ENCODE data around the gene DUSP3.

- no peak for TF ChIP-seq PCBP1 (IDR thresholded peaks at IDR 0.05; ENCODE audit: borderline replicate concordance, low read depth, low read length)
- no peak for TF ChIP-seq GABPA (IDR thresholded peaks at IDR 0.05; ENCODE audit: low read depth, low read length)
- no peak for TF ChIP-seq GABPA (CRISPR knock-in tag; IDR thresholded peaks at IDR 0.05; ENCODE audit: low read depth)
- no peak for TF ChIP-seq CTCF (CRISPR knock-in tag; IDR thresholded peaks at IDR 0.05)
- TF ChIP-seq RELA (CRISPR knock-in tag; IDR thresholded peaks at IDR 0.05) = no peak
- no peak for TF ChIP-seq GATAD2A (CRISPR knock-in tag; IDR thresholded peaks at IDR 0.05)
- TF ChIP-seq, protein P1, sequence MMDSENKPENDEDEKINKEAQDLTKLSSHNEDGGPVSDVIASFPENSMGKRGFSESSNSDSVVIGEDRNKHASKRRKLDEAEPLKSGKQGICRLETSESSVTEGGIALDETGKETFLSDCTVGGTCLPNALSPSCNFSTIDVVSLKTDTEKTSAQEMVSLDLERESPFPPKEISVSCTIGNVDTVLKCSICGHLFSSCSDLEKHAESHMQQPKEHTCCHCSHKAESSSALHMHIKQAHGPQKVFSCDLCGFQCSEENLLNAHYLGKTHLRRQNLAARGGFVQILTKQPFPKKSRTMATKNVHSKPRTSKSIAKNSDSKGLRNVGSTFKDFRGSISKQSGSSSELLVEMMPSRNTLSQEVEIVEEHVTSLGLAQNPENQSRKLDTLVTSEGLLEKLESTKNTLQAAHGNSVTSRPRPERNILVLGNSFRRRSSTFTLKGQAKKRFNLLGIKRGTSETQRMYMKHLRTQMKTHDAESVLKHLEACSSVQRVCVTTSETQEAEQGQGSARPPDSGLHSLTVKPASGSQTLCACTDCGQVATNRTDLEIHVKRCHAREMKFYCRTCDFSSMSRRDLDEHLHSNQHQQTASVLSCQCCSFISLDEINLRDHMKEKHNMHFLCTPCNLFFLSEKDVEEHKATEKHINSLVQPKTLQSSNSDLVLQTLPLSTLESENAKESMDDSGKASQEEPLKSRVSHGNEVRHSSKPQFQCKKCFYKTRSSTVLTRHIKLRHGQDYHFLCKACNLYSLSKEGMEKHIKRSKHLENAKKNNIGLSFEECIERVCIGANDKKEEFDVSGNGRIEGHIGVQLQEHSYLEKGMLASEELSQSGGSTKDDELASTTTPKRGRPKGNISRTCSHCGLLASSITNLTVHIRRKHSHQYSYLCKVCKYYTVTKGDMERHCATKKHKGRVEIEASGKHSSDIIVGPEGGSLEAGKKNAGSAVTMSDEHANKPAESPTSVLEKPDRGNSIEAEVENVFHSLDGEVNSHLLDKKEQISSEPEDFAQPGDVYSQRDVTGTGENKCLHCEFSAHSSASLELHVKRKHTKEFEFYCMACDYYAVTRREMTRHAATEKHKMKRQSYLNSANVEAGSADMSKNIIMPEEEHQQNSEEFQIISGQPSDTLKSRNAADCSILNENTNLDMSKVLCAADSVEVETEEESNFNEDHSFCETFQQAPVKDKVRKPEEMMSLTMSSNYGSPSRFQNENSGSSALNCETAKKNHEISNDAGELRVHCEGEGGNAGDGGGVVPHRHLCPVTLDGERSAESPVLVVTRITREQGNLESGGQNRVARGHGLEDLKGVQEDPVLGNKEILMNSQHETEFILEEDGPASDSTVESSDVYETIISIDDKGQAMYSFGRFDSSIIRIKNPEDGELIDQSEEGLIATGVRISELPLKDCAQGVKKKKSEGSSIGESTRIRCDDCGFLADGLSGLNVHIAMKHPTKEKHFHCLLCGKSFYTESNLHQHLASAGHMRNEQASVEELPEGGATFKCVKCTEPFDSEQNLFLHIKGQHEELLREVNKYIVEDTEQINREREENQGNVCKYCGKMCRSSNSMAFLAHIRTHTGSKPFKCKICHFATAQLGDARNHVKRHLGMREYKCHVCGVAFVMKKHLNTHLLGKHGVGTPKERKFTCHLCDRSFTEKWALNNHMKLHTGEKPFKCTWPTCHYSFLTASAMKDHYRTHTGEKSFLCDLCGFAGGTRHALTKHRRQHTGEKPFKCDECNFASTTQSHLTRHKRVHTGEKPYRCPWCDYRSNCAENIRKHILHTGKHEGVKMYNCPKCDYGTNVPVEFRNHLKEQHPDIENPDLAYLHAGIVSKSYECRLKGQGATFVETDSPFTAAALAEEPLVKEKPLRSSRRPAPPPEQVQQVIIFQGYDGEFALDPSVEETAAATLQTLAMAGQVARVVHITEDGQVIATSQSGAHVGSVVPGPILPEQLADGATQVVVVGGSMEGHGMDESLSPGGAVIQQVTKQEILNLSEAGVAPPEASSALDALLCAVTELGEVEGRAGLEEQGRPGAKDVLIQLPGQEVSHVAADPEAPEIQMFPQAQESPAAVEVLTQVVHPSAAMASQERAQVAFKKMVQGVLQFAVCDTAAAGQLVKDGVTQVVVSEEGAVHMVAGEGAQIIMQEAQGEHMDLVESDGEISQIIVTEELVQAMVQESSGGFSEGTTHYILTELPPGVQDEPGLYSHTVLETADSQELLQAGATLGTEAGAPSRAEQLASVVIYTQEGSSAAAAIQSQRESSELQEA (CRISPR knock-in tag; IDR thresholded peaks at IDR 0.05; ENCODE audit: not compliant biosample characterization) = no peak
- no peak for TF ChIP-seq ZMYM4 (CRISPR knock-in tag; IDR thresholded peaks at IDR 0.05)
- no peak for TF ChIP-seq NR2F6 (IDR thresholded peaks at IDR 0.05)
- TF ChIP-seq NR2F6 (CRISPR knock-in tag; IDR thresholded peaks at IDR 0.05) = no peak
Measured at GRCh38 chr17:43737722-43738121, 41.1 kb downstream of the DUSP3 start.
